Measurements from ENCODE around the gene SMG9.

DNA sequence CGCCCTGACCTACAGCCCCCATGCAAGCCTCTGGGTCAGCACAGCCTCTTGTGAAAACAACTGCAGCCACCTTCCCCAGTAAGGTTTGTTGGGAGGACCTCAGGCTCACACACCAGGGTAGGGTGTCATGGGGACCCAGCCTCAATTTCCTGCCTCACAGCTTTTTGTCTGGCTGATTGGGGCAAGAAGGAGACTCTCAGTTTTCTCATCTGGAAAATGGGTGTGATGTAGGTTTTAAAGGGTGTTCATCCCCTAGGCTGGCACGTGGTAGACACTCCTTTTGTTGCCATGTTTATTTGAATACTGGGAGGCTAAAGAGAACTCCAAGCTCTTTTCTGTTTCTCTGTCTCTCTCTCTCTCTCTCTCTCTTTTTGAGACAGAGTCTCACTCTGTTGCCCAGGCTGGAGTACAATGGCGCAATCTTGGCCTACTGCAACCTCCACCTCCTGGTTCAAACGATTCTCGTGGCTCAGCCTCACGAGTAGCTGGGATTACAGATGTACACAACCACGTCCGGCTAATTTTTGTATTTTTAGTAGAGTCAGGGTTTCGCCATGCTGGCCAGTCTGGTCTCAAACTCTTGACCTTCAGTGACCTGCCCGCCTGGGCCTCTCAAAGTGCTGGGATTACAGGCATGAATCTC is 66.6 kb downstream of the SMG9 start:
- TF ChIP-seq, protein P1, sequence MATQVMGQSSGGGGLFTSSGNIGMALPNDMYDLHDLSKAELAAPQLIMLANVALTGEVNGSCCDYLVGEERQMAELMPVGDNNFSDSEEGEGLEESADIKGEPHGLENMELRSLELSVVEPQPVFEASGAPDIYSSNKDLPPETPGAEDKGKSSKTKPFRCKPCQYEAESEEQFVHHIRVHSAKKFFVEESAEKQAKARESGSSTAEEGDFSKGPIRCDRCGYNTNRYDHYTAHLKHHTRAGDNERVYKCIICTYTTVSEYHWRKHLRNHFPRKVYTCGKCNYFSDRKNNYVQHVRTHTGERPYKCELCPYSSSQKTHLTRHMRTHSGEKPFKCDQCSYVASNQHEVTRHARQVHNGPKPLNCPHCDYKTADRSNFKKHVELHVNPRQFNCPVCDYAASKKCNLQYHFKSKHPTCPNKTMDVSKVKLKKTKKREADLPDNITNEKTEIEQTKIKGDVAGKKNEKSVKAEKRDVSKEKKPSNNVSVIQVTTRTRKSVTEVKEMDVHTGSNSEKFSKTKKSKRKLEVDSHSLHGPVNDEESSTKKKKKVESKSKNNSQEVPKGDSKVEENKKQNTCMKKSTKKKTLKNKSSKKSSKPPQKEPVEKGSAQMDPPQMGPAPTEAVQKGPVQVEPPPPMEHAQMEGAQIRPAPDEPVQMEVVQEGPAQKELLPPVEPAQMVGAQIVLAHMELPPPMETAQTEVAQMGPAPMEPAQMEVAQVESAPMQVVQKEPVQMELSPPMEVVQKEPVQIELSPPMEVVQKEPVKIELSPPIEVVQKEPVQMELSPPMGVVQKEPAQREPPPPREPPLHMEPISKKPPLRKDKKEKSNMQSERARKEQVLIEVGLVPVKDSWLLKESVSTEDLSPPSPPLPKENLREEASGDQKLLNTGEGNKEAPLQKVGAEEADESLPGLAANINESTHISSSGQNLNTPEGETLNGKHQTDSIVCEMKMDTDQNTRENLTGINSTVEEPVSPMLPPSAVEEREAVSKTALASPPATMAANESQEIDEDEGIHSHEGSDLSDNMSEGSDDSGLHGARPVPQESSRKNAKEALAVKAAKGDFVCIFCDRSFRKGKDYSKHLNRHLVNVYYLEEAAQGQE (IDR thresholded peaks at IDR 0.05; ENCODE audit: low read depth) = no peak
- no peak for TF ChIP-seq YY1 (IDR thresholded peaks at IDR 0.05; ENCODE audit: low read depth)
